Ascending aorta (tissue), 2 donors: ENCODE measurements around the gene ZNF43. TPM values are rescaled to one million over a fixed set of nuclear protein-coding genes. Genes with fewer than 3 reads are reported as not detected.
"Not testable (repeated sequence)": the region's sequence is repeated elsewhere in the genome, so short reads cannot be mapped to it uniquely, and the experiment has no call there.

ENCODE experiments used
- DNase-seq, 2 donors: peaks; one replicate each; pipeline ENCODE4 v3.0.0-alpha.2; 2019; ENCODE audit warnings: low spot score in 2 of 2
- H3K27ac ChIP-seq, 2 donors: fragments of 200-600 bp; sonication (generic); one replicate each; pipeline ENCODE4 v1.5.1; 2016 to 2017; ENCODE audit warnings: mild to moderate bottlenecking in 1 of 2
- H3K27me3 ChIP-seq: fragments of 200-600 bp; sonication (generic); one replicate; pipeline ENCODE4 v1.5.1; 2017
- H3K36me3 ChIP-seq, 2 donors: fragments of 200-600 bp; sonication (generic); one replicate each; pipeline ENCODE4 v1.5.1; 2016
- H3K4me1 ChIP-seq, 2 donors: fragments of 200-600 bp; sonication (generic); one replicate each; pipeline ENCODE4 v1.5.1; 2016 to 2017; ENCODE audit warnings: mild to moderate bottlenecking in 1 of 2
- H3K4me3 ChIP-seq, 2 donors: fragments of 200-600 bp; sonication (generic); one replicate each; pipeline ENCODE4 v1.5.1; 2016 to 2017; ENCODE audit warnings: mild to moderate bottlenecking in 1 of 2
- H3K9me3 ChIP-seq, 2 donors: fragments of 200-600 bp; sonication (generic); one replicate each; pipeline ENCODE4 v1.5.1; 2016
- intact Hi-C: fragments of 100-400 bp; cut with DNase I; formaldehyde crosslinking; loops from one replicate; pipeline ENCODE4 v1.15.1; 2023
- total RNA-seq: library from RNA; depleted of rRNA; stranded (reverse); fragments of >200 nt; gene quantifications from one replicate; pipeline ENCODE4 v1.1.0, GENCODE V29; 2016
- TF ChIP-seq, protein P1 (sequence below), 3 experiments: fragments of 200-600 bp in 2 of 3; fragments of 450-650 bp in 1 of 3; sonication (generic) in 2 of 3; IDR thresholded peaks; one replicate each; pipeline ENCODE4 v1.5.1; 2016 to 2019; ENCODE audit warnings: antibody characterized with exemption in 3 of 3, mild to moderate bottlenecking in 1 of 3, moderate library complexity in 1 of 3

ZNF43 gene
- total RNA-seq, 1 donor from 2014 or later, result 8.4 TPM

DNA sequence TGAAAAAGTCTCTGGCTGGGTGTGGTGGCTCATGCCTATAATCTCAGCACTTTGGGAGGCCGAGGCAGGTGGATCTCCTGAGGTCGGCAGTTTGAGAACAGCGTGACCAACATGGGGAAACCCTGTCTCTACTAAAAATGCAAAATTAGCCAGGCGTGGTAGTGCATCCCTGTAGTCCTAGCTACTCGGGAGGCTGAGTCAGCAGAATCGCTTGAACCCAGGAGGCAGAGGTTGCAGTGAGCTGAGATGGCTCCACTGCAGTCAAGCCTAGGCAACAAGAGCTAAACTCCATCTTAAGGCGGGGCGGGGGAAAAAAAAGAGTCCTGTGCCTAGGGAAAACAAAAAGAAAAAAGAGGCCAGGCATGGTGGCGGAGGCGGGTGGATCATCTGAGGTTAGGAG is 2.2 kb downstream of the ZNF43 start:
- Histone ChIP-seq H3K4me1 (peaks cover 3 to 7% of the 10 kb centered on the region in 2 donors), H3K4me3 (no peak overlapping the region), H3K27ac (no peak overlapping the region), H3K27me3 (no peaks in the 10 kb centered on the region), H3K36me3 (peaks cover 0 to 11% of the 10 kb centered on the region in 2 donors), H3K9me3 (peaks cover 0 to 38% of the 10 kb centered on the region in 2 donors)
- TF ChIP-seq, protein P1, sequence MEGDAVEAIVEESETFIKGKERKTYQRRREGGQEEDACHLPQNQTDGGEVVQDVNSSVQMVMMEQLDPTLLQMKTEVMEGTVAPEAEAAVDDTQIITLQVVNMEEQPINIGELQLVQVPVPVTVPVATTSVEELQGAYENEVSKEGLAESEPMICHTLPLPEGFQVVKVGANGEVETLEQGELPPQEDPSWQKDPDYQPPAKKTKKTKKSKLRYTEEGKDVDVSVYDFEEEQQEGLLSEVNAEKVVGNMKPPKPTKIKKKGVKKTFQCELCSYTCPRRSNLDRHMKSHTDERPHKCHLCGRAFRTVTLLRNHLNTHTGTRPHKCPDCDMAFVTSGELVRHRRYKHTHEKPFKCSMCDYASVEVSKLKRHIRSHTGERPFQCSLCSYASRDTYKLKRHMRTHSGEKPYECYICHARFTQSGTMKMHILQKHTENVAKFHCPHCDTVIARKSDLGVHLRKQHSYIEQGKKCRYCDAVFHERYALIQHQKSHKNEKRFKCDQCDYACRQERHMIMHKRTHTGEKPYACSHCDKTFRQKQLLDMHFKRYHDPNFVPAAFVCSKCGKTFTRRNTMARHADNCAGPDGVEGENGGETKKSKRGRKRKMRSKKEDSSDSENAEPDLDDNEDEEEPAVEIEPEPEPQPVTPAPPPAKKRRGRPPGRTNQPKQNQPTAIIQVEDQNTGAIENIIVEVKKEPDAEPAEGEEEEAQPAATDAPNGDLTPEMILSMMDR (IDR thresholded peaks at IDR 0.05), result no peak
- DNase-seq, result no peak
- intact Hi-C loops, result no loop called here

DNA sequence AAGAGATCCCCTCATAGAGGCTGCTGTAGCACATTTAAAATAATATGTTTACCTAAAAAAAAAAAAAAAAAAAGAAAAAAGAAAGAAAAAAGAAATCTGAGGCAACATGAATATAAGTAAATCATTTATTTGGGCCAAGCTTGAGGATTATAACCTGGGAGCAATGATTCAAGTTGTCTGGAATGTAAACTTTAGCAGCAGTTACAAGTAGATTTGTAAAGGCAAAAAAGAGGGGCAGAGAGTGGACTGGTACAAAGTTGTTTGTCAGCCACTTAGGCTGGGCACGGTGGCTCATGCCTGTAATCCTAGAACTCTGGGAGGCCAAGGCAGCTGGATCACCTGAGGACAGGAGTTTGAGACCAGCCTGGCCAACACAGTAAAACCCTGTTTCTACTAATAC is 11.3 kb downstream of the ZNF43 start:
- DNase-seq, result no peak
- intact Hi-C loops, result no loop called here
- TF ChIP-seq, protein P1 (IDR thresholded peaks at IDR 0.05), result no peak
- no peaks in the 10 kb centered on the region for H3K4me1 ChIP-seq
- H3K36me3 ChIP-seq, result peaks cover 18 to 43% of the 10 kb centered on the region in 2 donors
- H3K4me3 ChIP-seq, result no peak overlapping the region
- H3K27ac ChIP-seq, result no peak overlapping the region
- H3K9me3 ChIP-seq, result peaks cover 0 to 90% of the 10 kb centered on the region in 2 donors
- H3K27me3 ChIP-seq, result no peaks in the 10 kb centered on the region

DNA sequence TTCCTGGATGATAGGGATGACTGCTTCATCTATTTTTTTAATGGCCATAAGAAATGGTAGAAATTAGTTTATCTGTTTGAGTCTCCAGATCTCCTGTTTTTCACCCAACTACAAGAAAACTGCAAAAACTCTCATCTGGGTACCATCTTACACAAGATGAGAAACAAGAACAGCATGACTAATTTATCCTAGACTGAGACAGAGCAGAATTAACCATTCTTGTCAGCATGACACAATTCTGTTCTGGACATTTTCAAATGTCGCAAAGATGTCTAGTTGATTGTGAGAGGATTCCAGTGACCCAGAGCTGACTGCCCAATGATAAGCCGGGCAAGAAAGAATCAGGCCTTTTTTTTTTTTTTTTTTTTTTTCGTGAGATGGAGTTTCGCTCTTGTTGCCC is 12.8 kb downstream of the ZNF43 start:
- Histone ChIP-seq H3K9me3 (peaks cover 6 to 91% of the 10 kb centered on the region in 2 donors), H3K27me3 (no peaks in the 10 kb centered on the region), H3K4me1 (no peaks in the 10 kb centered on the region), H3K36me3 (peaks cover 27 to 52% of the 10 kb centered on the region in 2 donors), H3K27ac (no peak overlapping the region), H3K4me3 (no peak overlapping the region)
- TF ChIP-seq, protein P1 (IDR thresholded peaks at IDR 0.05), result no peak
- DNase-seq, result no peak
- intact Hi-C loops, result no loop called here

DNA sequence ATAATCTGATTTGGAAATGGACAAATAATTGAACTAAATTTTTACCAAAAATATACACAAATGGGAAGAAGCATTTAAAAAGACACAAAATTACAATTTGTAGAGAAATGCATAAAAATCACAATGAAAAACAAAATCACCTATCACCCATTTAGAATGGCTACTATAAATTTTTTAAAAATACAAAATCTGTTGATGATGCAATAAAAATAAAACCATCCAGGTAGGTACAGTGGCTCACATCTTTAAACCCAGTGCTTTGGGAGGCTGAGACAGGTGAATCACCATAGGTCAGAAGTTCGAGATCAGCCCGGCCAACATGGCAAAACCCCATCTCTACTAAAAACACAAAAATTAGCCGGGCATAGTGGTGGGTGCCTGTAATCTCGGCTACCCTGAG is 23.5 kb downstream of the ZNF43 start:
- no peak overlapping the region for H3K4me3 ChIP-seq
- no peak for DNase-seq
- H3K27ac ChIP-seq, result no peak overlapping the region
- no peaks in the 10 kb centered on the region for H3K4me1 ChIP-seq
- intact Hi-C loops, result no loop called here
- peaks cover 86 to 98% of the 10 kb centered on the region in 2 donors for H3K36me3 ChIP-seq
- H3K27me3 ChIP-seq, result no peaks in the 10 kb centered on the region
- peaks cover 62 to 100% of the 10 kb centered on the region in 2 donors for H3K9me3 ChIP-seq
- TF ChIP-seq, protein P1 (IDR thresholded peaks at IDR 0.05), result no peak

DNA sequence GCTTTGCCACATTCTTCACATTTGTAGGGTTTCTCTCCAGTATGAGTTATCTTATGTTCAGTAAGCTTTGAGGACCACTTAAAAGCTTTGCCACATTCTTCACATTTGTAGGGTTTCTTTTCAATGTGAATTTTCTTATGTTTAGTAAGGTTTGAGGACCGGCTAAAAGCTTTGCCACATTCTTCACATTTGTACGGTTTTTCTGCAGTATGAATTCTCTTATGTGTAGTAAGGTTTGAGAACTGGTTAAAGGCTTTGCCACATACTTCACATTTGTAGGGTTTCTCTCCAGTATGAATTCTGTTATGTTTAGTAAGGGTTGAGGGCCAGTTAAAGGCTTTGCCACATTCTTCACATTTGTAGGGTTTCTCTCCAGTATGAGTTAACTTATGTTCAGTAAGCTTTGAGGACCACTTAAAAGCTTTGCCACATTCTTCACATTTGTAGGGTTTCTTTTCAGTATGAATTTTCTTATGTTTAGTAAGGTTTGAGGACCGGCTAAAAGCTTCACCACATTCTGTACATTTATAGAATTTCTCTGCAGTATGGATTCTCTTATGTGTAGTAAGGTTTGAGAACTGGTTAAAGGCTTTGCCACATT is 27.5 kb downstream of the ZNF43 start:
- H3K27ac ChIP-seq, H3K27me3 ChIP-seq, H3K4me1 ChIP-seq, intact Hi-C loops, H3K4me3 ChIP-seq, DNase-seq: not testable (repeated sequence)
- Histone ChIP-seq H3K9me3 (peaks cover 84 to 100% of the 10 kb centered on the region in 2 donors), H3K36me3 (peaks cover 51 to 62% of the 10 kb centered on the region in 2 donors)

DNA sequence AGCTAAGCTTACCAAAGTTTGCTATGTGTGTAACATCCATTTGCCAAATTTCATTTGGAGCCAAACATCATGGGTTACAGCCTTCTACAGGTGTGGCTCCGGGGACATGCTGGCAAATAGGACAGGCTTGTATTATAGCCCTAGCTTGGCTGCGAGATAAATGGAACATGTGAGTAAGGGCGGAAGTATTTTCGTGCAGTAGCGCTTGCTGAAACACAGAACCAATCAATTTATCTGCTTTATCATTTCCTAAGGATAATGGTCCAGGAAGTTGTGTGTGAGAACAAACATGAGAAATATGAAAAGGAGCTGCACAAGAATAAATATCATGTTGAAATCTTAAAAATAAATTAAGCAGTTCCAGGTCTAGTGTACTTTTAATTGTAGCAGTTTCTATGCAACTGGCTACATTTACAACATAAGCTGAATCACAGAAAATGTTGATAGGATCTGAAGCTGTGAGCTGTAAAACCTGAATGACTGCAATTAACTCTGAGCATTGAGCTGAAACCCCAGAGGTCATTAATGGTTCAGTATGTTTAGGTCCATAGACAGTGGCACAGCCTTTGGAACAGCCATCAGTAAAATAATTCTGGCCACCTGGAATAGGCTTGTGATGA is 46.4 kb downstream of the ZNF43 start:
- no peaks in the 10 kb centered on the region for H3K9me3 ChIP-seq
- no peaks in the 10 kb centered on the region for H3K4me1 ChIP-seq
- no peak overlapping the region for H3K27ac ChIP-seq
- H3K36me3 ChIP-seq, result no peaks in the 10 kb centered on the region
- intact Hi-C loops, result no loop called here
- TF ChIP-seq, protein P1 (IDR thresholded peaks at IDR 0.05), result no peak
- no peaks in the 10 kb centered on the region for H3K27me3 ChIP-seq
- no peak for DNase-seq
- no peak overlapping the region for H3K4me3 ChIP-seq
